ENCODE measurements around the gene TNFRSF25.
"Not testable (repeated sequence)": the region's sequence is repeated elsewhere in the genome, so short reads cannot be mapped to it uniquely, and the experiment has no call there.

TNFRSF25 gene

DNA sequence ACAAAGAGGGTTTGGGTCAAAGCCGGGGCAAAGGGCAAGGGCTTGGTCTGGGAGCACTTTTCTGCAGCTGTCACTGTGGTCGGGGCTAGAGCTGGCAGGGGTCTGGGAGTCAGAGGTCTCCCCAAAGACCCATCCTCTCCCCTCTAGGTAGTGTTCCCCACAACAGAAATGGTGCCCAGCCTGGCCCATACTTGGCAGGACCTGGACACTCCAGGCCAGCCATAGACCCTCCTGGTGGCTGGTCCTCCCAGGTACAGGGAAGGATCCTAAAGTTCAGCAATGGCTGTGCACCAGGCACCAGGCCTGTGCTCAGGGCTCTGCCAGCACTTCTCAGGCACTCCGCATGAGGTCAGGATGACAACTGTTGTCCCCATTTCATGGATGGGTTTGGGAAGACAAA is 30.4 kb downstream of the TNFRSF25 start:
- DNase-seq (ENCODE audit: low read depth in 2 of 2): no peak

DNA sequence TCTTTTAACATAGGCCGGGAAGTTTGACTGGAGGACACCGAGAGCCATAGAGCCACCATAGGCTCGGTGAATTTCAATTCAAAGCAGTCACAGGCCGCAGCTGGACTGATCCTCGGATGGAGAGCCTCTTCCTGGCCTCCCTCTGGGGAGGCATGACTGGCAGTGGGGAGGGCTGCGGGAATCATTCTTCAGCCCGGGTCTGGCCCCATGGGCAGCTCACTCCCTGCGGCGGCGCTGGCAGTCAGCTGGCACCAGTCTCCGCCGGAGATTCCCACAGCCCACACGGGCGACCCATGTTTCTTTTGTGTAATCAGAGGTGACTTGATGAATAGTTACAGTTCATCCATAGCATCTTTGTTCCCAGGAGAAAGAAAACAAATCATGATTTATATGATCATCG is 30.8 kb downstream of the TNFRSF25 start:
- DNase-seq (ENCODE audit: low read depth in 2 of 2): no peak

DNA sequence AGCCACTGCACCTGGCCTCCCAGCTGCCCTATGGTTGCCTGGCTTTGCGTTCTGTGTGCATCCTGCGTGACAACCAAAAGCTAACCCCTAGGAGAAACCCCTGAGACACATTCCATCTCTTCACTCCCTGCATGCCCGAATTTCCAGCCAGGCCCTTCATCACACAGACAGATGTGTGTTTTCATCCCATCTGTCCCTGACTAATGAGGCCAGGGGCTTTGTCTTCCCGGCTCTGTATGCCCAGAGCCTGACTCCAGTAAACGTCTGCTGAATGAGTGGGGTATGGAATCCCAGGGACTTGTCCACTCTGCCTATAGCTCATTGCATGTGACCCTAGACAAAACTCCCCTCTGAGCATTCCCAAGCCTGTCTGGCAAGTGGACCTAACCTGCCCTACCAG is 31.8 kb downstream of the TNFRSF25 start:
- DNase-seq (ENCODE audit: low read depth in 2 of 2): no peak

DNA sequence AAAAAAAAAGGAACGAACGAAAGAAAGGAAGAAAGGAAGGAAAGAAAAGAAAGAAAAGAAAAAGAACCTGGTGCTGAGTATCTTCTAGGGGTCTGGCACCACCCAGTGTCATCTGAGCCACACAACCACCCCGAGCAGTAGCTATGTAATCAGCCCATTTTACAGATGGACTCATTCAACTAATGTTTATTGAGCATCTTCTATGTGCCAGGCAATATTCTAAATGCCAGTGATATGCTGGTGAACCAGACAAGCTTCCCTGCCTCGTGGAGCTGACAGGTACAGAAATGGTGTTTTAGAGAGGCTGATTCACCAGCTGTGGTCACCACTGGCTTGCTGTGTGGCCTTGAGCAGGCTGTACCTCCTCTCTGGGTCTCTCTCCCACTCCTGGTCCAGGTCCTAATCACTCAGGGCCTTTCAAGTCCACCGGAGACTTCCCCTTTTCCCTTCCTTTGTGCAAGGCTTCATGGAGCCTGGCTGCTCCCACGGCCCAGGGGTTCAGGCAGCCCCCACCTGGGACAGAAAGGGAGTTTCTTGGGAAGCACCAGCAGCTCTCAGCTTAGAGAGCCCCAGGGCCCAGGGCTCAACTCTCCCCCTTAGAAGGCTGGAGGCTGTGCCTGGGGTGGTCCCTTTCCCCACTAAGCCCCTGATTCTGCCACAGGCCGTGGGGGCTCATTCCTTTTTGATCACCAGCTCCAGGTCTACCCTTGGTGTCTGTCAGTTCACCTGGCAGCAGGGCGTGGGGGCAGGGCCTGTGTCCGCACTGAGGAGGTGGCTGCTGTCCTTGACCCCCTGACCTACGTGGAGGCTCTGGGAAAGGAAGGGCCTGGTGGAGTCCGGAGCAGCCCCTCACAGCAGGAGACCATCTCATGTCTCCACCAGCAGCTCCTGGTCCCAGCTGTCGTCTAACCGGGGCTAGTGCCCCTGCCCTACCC is 34.1 kb downstream of the TNFRSF25 start:
- DNase-seq (ENCODE audit: low read depth in 2 of 2): not testable (repeated sequence)

DNA sequence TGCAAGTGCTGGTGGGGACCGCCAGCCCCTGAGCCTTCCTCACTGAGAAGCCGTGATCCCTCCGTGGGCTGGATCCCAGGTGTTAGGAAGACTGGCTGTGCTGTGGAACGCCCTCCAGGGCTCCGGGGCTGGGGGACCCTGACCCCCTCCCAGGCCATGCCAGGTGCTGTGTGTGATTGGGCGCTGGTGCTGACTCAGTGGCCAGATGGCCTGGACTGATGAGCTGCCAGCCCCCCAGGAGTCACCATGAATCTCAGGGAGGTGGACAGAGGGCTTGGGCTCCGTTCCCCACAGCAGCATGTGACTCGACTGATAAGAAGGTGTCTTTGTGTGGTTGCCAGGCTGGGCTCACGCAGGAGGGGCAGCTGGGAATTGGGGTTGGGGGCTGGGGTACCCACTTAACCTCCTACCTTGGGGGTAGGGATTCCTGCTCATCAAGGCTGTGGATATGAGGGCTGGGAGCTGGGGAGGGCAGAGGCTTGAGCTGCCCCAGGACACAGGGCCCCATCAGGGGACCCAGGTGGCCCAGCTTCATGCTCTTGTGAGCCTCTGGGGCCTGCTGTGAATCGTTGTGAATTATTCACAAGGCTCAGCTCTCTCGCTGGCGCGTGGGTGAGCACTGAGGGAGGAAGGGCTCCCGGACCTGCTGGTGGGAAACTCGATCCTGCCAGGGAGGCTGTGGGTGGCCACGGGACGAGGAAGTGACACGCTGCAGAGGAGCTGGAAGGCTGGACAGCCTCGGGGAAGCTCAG is 36.1 kb downstream of the TNFRSF25 start:
- DNase-seq (ENCODE audit: low read depth in 2 of 2): not testable (repeated sequence)

DNA sequence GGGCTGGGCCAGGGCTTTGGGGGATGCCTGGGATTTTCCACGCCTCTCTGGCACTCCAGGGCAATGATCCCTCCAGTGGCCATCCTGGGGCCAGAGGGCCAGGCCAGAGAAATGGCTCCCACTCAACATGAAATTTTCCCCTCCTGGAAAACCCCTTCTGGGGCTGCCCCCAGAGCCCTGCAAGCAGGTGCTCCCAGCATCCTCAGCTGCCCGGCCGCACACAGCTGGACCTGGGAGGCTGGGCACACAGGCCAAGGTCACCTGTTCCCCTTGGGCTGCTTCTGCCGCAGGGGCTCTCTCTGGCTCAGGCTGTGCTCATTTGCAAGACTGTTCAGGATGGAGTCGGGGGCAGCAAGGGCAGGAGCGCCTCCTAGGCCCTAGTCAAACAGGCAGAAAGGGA is 37.5 kb downstream of the TNFRSF25 start:
- DNase-seq (ENCODE audit: low read depth in 2 of 2): not testable (repeated sequence)

DNA sequence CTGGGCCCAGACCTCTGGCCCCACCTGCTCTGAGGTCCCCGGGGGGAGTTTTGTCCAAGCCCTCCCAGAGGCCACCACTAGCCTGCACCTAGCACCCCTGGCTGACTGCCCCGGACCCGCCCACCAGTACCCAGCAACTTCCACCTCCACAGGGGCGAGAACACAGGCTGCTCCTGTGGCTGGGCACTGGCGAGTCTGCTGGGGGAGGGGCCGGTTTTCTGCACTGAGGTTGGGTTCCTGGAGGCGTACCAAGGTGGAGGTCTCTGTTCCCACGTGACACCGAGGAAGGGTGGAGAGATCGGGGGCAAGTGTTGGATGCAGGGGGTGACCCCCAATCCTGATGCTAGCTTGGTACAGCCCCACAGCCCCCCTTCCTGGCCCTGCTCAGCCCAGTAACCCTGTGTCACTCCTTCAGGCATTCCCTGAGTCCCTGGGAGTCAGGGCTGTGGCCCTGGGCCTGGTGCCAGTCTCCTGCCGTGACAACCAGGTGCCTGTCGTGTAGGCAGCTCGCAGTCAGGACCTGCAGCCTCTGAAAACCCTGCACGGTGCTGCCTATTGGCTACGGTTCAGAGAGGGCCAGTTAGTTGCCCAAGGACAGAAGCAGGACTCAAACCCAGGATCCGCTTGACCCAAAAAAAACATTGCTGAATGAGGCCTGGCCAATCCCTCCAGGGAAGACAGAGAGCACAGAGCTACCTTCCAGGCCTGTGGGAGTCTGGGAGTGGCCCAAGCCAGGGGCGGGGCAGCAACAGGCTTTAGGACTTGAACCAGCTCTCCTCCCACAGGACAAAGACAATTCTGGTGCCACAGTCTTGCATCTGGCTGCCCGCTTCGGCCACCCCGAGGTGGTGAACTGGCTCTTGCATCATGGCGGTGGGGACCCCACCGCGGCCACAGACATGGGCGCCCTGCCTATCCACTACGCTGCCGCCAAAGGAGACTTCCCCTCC is 38.3 kb downstream of the TNFRSF25 start:
- DNase-seq (ENCODE audit: low read depth in 2 of 2): no peak

DNA sequence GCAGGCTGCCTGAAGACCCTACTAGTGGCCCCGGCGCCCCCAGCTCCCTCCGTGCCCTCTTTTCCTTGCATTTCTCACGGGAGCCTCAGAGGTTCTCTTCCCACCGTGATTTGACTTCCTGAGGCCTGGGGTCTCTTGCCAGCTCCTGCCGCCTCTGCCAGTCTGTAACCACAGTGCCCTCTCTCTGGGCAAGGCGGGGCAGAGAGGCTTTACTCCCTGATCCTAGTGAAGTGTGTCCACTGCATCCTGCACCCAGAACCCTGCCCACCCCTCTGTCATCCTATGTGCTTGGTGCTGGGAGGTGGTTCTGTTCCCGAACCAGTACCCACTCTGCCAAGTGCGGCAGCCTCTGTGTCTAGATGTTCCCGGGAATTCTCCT is 39.0 kb downstream of the TNFRSF25 start:
- DNase-seq (ENCODE audit: low read depth in 2 of 2): no peak

DNA sequence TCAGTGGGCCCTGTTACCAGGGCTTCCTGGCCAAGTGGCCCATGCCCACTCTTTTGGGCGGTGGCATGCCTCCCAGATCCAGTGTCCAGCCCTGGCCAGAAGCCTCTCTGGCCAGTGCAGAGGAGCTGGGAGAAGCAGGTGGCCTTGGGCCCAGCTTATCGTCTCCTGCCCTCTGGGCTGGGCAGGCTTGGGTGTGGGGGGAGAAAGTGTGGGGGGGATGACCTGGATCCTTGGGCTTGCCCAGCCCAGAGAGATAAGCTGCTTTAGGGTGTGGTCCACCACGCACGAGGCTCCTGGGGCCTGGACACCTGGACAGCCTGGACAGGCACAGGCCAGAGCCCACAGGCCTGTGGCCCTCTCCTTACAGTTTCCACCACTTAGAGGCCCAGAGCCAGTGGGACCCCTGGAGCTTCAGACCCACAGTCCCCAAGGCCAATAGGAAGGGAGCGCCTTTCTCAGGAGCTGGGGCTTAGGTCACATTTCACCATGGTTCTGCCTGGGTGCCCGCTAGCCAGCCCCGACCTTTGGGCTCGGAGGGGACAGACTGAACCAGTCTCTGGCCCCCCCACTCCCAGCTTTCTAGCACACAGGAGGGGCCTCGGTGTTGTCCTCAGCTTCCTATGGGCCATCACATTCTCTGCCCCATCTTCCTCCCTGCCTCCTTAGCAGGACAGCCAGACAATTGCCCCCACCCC is 39.5 kb downstream of the TNFRSF25 start:
- DNase-seq (ENCODE audit: low read depth in 2 of 2): no peak

DNA sequence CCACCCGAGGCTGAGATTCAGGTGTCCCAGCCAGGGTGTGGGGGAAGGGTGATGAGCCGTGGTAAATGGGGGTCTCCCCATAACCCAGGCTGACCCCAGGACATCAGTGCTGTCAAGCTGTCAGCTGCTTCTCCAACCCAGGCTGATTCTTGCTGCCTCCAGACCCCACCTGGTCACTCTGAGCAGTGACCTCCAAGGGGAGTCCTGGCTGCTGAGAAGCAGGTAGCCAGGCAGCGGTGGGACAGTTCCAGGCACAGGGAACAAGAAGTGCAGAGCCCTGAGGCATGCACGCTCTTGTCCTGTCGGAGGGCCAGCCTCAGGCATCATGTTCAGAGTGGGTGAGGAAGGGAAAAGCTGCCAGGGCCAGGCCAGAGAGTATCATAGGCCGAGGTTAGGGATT is 40.3 kb downstream of the TNFRSF25 start:
- DNase-seq (ENCODE audit: low read depth in 2 of 2): no peak

DNA sequence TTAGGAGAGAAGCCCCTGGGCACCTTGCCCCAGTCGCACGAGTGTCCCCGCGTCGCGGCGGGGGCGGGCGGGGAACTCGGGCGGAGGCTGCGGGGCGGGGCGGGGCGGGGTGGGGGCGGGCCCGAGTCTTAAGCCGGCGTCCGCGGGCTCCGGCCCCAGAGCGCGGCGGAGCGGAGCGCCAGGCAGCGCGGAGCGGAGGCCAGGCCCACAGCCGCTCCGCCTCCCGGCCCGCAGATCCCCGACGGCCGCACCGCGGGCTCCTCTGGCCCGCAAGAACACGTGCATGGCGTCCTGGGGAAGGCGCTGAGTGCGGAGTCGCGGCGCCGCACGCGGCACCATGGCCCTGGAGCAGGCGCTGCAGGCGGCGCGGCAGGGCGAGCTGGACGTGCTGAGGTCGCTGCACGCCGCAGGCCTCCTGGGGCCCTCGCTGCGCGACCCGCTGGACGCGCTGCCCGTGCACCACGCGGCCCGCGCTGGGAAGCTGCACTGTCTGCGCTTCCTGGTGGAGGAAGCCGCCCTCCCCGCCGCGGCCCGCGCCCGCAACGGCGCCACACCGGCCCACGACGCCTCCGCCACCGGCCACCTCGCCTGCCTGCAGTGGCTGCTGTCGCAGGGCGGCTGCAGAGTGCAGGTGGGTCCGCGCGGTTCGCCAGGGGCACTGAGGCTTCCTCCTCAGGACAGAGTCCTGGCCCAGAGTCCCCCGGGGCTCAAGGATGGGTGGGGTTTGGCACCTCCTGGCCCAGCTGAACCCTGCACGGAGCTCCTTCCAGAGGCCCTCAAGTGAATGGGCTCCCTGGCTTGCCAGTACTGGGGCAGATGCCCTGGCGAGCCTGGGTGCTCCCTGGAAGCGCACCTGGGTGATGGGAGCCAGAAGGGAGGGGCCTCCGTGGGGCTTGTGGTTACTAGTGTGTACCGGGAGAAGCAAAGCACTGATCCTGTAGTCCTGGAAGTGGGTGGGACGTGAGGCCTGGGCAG is 41.1 kb downstream of the TNFRSF25 start, which contains the start of gene ESPN:
TSS of gene ESPN (plus strand) at position 158 of the 975 bp plus-strand sequence. CDS start at position 338, 180 bp downstream.
- DNase-seq (ENCODE audit: low read depth in 2 of 2): no peak

DNA sequence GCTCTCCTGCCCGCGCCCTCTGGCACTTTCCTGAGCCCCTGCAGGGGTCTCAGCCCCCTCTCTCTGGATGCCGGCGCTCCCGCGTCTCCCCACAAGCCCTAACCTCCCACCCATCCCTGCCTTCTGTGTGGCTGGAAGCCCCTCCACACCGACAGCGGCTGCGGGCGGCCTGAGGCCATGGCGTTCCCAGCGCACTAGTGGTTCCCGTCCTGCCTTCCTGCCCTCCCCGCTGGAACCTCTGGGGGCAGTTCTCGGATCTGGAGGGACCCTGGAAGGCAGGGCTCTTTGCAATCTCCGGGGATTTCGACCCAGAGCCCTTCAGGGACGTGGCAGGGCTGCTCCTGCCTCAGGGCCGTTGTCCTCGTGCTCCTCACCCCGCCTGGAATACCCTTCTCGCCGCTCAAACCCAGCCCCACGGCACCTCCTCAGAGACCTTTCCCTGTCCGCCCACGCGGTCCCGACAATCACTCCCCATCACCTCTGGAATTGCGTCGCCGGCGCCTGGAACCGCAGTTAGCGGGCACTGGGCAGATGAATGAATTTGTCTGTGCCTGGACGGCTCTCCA is 41.9 kb downstream of the TNFRSF25 start:
- no peak for DNase-seq (ENCODE audit: low read depth in 2 of 2)

DNA sequence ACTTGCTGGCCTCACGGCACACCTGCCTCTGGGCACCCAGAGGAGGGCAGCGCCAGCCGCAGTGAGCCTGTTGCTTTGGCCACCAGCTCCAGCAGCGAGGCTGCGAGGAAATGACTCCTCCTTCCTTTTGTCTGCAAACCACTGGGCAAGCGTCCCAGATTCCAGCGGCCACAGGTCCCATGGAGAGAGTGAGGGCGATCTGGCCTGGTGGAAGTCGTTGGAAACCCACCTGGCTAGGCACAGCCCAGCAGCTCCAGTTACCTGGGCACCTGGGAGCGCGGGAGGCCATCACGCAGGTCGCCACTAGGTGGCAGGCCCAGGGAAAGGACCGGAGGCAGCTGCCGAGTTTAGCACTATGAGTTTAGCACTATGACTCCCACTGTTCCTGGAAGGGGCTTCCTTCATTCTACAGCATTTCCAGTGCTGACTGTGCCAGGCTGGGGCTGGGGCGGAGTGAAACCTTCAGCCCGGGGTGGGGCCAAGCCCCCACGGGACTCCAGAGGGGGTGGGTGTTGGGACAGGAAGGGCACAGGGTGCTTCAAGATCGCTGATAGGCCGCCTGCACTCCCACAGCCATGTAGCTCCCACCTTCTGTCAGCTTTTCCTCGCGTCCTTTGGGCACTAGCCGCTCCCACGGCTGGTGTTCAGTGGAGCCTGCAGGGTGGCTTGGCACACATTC is 42.5 kb downstream of the TNFRSF25 start:
- DNase-seq (ENCODE audit: low read depth in 2 of 2): peak; percentile 53 to 57

DNA sequence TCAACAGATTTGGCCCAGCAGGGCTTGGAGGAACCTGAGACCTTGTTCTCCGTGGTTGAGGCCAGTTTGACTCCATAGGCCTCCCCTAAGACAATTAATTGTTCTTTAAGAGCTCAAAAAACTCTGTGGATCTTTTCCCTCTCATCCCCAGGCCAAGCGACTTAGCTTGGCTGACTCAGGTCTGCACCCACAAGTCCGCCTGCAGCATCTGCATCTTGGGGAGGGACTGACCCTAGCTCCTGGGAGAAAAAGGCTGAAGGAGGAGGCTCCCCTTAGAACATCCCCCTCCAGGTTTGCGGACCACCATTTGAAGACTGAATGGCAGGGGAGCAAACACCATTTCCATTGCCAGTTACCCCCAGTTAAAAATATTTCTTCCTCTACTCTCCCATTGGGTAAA is 44.7 kb downstream of the TNFRSF25 start:
- DNase-seq (ENCODE audit: low read depth in 2 of 2): no peak

DNA sequence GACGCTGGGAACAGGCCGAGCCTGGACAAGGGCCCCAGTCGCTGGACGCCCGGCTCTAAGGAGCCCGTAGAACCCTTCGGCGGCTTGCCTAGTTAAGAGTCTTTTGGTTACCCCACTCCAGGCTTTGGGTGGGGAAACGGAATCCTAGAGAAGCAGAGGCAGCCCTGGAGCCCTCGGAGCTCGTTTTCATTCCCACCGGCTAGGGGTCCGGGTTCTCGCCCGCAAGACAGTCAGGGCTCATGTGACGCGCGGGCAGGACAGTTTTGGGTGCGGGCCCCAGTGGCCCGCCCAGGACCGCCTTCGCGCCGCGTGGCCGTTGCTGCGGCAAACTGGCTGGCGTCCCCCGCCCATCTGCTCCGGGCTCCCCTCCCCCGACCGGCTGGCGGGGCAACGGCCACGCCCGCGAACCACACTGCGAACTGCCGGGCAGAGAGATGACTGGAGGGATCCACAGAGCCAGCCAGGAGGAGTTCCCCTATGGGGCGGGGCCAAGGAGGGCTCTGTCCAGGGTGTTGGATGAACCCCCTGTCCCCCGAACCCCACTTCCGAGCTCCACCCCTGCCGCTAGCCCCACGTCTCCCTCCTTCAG is 45.4 kb downstream of the TNFRSF25 start:
- no peak for DNase-seq (ENCODE audit: low read depth in 2 of 2)

DNA sequence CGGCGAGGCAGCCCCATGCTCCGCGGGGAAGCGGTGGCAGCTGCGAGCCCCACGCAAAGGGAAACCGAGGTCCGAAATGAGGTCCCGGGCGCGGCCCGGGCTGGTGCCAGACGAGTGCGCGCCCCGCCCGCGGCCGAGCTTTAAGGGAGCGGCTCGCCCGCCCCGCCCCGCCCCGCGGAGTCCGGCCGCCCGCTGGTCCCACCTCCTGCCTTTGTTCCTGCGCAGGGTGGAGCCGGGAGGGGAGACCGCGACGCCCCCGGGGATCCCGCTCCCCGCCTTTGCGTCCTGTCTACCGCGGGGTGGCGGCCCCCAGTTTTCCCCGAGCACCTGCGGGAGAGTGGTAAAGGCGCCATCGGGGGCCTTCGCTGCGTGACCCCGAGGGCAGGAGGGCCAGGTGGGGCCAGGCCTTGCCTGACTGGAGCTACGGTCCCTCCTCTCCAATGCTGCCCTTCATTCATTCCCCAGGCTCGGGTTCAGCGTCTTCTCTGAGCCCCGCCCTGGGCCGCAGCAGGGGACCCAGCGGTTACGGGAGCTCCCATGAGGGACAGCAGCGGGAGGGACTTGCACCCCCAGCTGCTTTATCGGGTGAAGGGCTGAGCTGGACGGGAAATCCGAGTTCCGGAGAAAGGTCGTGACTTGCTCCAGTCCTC is 46.0 kb downstream of the TNFRSF25 start, which contains the start of gene HES2:
TSS of gene HES2 (minus strand) at position 116 of the 650 bp plus-strand sequence. CDS start at position 17, 99 bp downstream.
- no peak for DNase-seq (ENCODE audit: low read depth in 2 of 2)

DNA sequence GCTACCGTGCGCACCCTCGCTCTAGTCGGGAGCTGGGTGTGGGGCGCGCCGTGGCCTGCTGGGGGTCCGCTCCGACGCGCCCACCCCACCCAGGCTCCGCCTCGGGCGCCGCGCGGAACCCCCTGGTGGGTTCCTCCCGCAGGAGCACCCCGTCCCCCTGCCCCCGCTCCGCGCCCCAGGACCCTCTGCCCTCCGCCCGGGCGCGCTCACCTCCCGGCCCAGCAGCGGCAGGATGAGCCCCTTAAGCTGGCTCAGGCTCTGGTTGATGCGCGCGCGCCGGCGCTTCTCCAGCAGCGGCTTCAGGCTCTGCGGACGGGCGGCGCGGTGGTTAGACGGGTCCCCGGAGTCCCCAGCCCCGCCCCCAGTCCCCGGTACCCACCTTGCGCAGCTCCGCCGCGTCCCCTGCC is 46.6 kb downstream of the TNFRSF25 start:
- no peak for DNase-seq (ENCODE audit: low read depth in 2 of 2)

Measured in stimulated activated CD8-positive, alpha-beta memory T cell treated with anti-CD3 and anti-CD28 coated beads, Interleukin-7, amount 100 ng/mL, for 4 hours (primary cell).